Neural crest cell (in vitro differentiated cells): ENCODE results near the gene DLEU7. TPM values are rescaled to one million over a fixed set of nuclear protein-coding genes. Genes with fewer than 3 reads are reported as not detected.

Experiments used
- DNase-seq: peaks from one replicate; pipeline ENCODE4 v3.0.0; 2021; ENCODE audit warnings: low read depth, mixed read lengths, low spot score
- H3K27ac Mint-ChIP-seq: one replicate; pipeline ENCODE4 v1.8.0; 2021; ENCODE audit warnings: mild to moderate bottlenecking, mixed read lengths; ENCODE audit not compliant: unreplicated experiment
- H3K27me3 Mint-ChIP-seq: 2 replicates; pipeline ENCODE4 v1.8.0; 2021; ENCODE audit warnings: low read depth, mild to moderate bottlenecking, mixed read lengths
- H3K36me3 Mint-ChIP-seq: 2 replicates; pipeline ENCODE4 v1.8.0; 2021; ENCODE audit warnings: low read depth, mild to moderate bottlenecking, mixed read lengths
- H3K4me1 Mint-ChIP-seq: 2 replicates; pipeline ENCODE4 v1.8.0; 2021; ENCODE audit warnings: mixed read lengths
- H3K4me3 Mint-ChIP-seq: one replicate; pipeline ENCODE4 v1.8.0; 2021; ENCODE audit warnings: mild to moderate bottlenecking, mixed read lengths
- H3K9me3 Mint-ChIP-seq: 2 replicates; pipeline ENCODE4 v1.8.0; 2021; ENCODE audit warnings: mixed read lengths
- CTCF ChIP-seq: fragments of 200-600 bp; sonication (generic); conservative IDR thresholded peaks from 2 replicates; pipeline ENCODE4 v1.5.0; 2021; ENCODE audit warnings: antibody characterized with exemption, mild to moderate bottlenecking
- total RNA-seq: library from RNA; stranded (reverse); gene quantifications from 2 replicates; pipeline ENCODE4 v1.2.1, GENCODE V29; 2021

DLEU7 gene
- total RNA-seq, 1 donor from 2014 or later, result 0.51 TPM

- H3K4me1 Mint-ChIP-seq, result peaks cover 9% of the 10 kb centered on the region
- no peak for TF ChIP-seq CTCF
- no peaks in the 10 kb centered on the region for H3K27me3 Mint-ChIP-seq
- DNase-seq, result no peak
- H3K4me3 Mint-ChIP-seq, result no peak overlapping the region
- H3K9me3 Mint-ChIP-seq, result peaks cover 2% of the 10 kb centered on the region
- H3K36me3 Mint-ChIP-seq, result peaks cover 5% of the 10 kb centered on the region
- no peak overlapping the region for H3K27ac Mint-ChIP-seq
Measured at GRCh38 chr13:50783717-50784290, 59.7 kb downstream of the DLEU7 start.

GRCh38 chr13:50783066-50783465 is 60.4 kb downstream of the DLEU7 start:
- H3K4me3 Mint-ChIP-seq, result no peak overlapping the region
- no peak for TF ChIP-seq CTCF
- no peak for DNase-seq
- H3K9me3 Mint-ChIP-seq, result peaks cover 2% of the 10 kb centered on the region
- no peaks in the 10 kb centered on the region for H3K27me3 Mint-ChIP-seq
- peaks cover 3% of the 10 kb centered on the region for H3K4me1 Mint-ChIP-seq
- no peak overlapping the region for H3K27ac Mint-ChIP-seq
- H3K36me3 Mint-ChIP-seq, result peaks cover 3% of the 10 kb centered on the region

GRCh38 chr13:50780201-50781015 is 63.1 kb downstream of the DLEU7 start:
- H3K36me3 Mint-ChIP-seq, result peaks cover 8% of the 10 kb centered on the region
- no peak for DNase-seq
- no peak overlapping the region for H3K4me3 Mint-ChIP-seq
- H3K9me3 Mint-ChIP-seq, result peaks cover 2% of the 10 kb centered on the region
- TF ChIP-seq CTCF, result no peak
- no peaks in the 10 kb centered on the region for H3K27me3 Mint-ChIP-seq
- no peak overlapping the region for H3K27ac Mint-ChIP-seq
- H3K4me1 Mint-ChIP-seq, result no peaks in the 10 kb centered on the region

- no peak overlapping the region for H3K4me3 Mint-ChIP-seq
- peaks cover 8% of the 10 kb centered on the region for H3K36me3 Mint-ChIP-seq
- no peak for TF ChIP-seq CTCF
- no peaks in the 10 kb centered on the region for H3K27me3 Mint-ChIP-seq
- no peak for DNase-seq
- H3K9me3 Mint-ChIP-seq, result peaks cover 7% of the 10 kb centered on the region
- no peak overlapping the region for H3K27ac Mint-ChIP-seq
- H3K4me1 Mint-ChIP-seq, result no peaks in the 10 kb centered on the region
Measured at GRCh38 chr13:50779443-50780200, 63.9 kb downstream of the DLEU7 start.

Other genes with a start within 250 kb of the DLEU7 start
- 53.2 and 55.2 TPM in 2 replicates for gene RNASEH2B, start 66.1 kb upstream of the DLEU7 start, total RNA-seq